Neural cell (in vitro differentiated cells): Measurements from ENCODE around the gene MYO1D. TPM values are rescaled to one million over a fixed set of nuclear protein-coding genes. Genes with fewer than 3 reads are reported as not detected.

ENCODE experiments used
- H2AFZ ChIP-seq: fragments of 200-600, 300-800 bp; sonication (generic), shearing (Covaris generic); 2 replicates; pipeline ENCODE4 v1.6.0; 2014; ENCODE audit warnings: low read depth, mild to moderate bottlenecking, antibody characterized with exemption, low read length, moderate library complexity
- H3F3A ChIP-seq: fragments of 200-600 bp; shearing (Covaris generic); 2 replicates; pipeline ENCODE4 v1.6.1; 2016; ENCODE audit warnings: mild to moderate bottlenecking, moderate library complexity, mixed read lengths, antibody characterized with exemption, low read length; ENCODE audit not compliant: insufficient read depth, poor library complexity, severe bottlenecking
- H3K27ac ChIP-seq: fragments of 200-600, 300-800 bp; sonication (generic), shearing (Covaris generic); 2 replicates; pipeline ENCODE4 v1.5.1; 2014; ENCODE audit warnings: mild to moderate bottlenecking, low read length, moderate library complexity
- H3K27me3 ChIP-seq: fragments of 300-800, 200-600 bp; sonication (generic), shearing (Covaris generic); 2 replicates; pipeline ENCODE4 v1.6.0; 2014; ENCODE audit warnings: mild to moderate bottlenecking, low read depth, low read length, moderate library complexity; ENCODE audit not compliant: insufficient read depth
- H3K36me3 ChIP-seq: fragments of 300-800, 200-600 bp; sonication (generic), shearing (Covaris generic); 2 replicates; pipeline ENCODE4 v1.5.1; 2014; ENCODE audit warnings: mild to moderate bottlenecking, antibody characterized with exemption, low read length, moderate library complexity; ENCODE audit not compliant: insufficient read depth
- H3K4me2 ChIP-seq: fragments of 300-800, 200-600 bp; sonication (generic), shearing (Covaris generic); 2 replicates; pipeline ENCODE4 v1.6.0; 2014; ENCODE audit warnings: mild to moderate bottlenecking, low read length
- H3K4me3 ChIP-seq: fragments of 300-800, 200-600 bp; sonication (generic), shearing (Covaris generic); 2 replicates; pipeline ENCODE4 v1.5.1; 2014; ENCODE audit warnings: mild to moderate bottlenecking, low read length, moderate library complexity
- H3K79me2 ChIP-seq: fragments of 200-600 bp; shearing (Covaris generic); replicated peaks from 2 replicates; pipeline ENCODE4 v1.6.0; 2014; ENCODE audit warnings: mild to moderate bottlenecking, low read length, moderate library complexity; ENCODE audit not compliant: insufficient read depth
- H3K9ac ChIP-seq: fragments of 300-800, 200-600 bp; sonication (generic), shearing (Covaris generic); 2 replicates; pipeline ENCODE4 v1.6.1; 2016; ENCODE audit warnings: mild to moderate bottlenecking, low read length, mixed read lengths
- H3K9me2 ChIP-seq: fragments of 200-600 bp; shearing (Covaris generic); 2 replicates; pipeline ENCODE4 v1.6.1; 2016; ENCODE audit warnings: mild to moderate bottlenecking, low read length, mixed read lengths; ENCODE audit not compliant: insufficient read depth
- H3K9me3 ChIP-seq: fragments of 200-600, 300-800 bp; sonication (generic), shearing (Covaris generic); 2 replicates; pipeline ENCODE4 v1.6.1; 2016; ENCODE audit warnings: mild to moderate bottlenecking, mixed run types, low read length, moderate library complexity, mixed read lengths
- H4K20me1 ChIP-seq: fragments of 200-600 bp; shearing (Covaris generic); 2 replicates; pipeline ENCODE4 v1.6.1; 2016; ENCODE audit warnings: mild to moderate bottlenecking, mixed run types; ENCODE audit not compliant: insufficient read depth
- EP300 ChIP-seq: fragments of 450-650 bp; conservative IDR thresholded peaks from 2 replicates; pipeline ENCODE4 v1.6.1; 2014; ENCODE audit warnings: antibody characterized with exemption, mild to moderate bottlenecking, moderate library complexity; ENCODE audit not compliant: poor library complexity, severe bottlenecking
- MXI1 ChIP-seq: fragments of 450-650 bp; conservative IDR thresholded peaks from 2 replicates; pipeline ENCODE4 v1.6.1; 2014; ENCODE audit warnings: antibody characterized with exemption, mild to moderate bottlenecking; ENCODE audit not compliant: poor library complexity, severe bottlenecking
- POLR2AphosphoS5 ChIP-seq: IDR thresholded peaks from 2 replicates; pipeline ENCODE4 v1.6.1; 2012
- RAD21 ChIP-seq: fragments of 450-650 bp; conservative IDR thresholded peaks from 2 replicates; pipeline ENCODE4 v1.6.1; 2014; ENCODE audit warnings: antibody characterized with exemption, mild to moderate bottlenecking, moderate library complexity
- polyA plus RNA-seq: library from polyadenylated mRNA; depleted of rRNA; stranded (reverse); fragments of >200 nt; gene quantifications from 2 replicates; pipeline ENCODE4 v1.2.3, GENCODE V29; 2014
- TF ChIP-seq, protein P1 (sequence below): fragments of 450-650 bp; IDR thresholded peaks from 2 replicates; pipeline ENCODE4 v1.5.1; 2014; ENCODE audit warnings: antibody characterized with exemption, mild to moderate bottlenecking, moderate library complexity; ENCODE audit not compliant: poor library complexity, severe bottlenecking

MYO1D gene
- polyA plus RNA-seq, 1 donor from 2014 or later: 10.7 TPM

DNA sequence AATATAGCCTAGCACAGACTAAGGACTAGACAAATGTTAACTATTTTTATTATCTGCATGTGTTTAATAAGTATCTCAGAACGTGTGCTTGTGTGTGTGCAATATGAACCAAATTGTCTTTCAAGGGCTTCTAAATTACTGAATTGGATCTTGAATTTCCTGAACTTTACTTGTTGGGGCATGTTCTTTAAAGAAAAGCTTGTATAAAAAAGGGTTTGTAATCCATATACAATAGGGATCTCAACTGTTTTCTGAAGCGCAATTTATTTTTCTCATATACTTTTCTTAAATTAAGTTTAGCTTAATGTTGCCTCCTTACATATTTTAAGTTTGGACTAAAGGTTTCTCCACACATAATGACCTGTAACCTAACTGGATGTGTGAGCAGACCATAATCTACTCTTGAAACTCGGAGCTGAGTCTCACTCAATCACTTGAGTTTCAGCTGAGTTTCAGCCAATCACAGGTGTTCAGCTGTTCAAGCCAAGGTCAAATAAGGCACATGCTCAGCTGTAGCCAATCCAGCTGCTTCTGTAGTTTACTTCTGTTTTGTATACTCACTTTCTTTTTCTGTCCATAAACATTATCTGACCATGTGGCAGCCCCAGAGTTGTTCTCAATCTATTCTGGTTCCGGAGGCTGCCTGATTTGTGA is 317.8 kb downstream of the MYO1D start:
- TF ChIP-seq, protein P1, sequence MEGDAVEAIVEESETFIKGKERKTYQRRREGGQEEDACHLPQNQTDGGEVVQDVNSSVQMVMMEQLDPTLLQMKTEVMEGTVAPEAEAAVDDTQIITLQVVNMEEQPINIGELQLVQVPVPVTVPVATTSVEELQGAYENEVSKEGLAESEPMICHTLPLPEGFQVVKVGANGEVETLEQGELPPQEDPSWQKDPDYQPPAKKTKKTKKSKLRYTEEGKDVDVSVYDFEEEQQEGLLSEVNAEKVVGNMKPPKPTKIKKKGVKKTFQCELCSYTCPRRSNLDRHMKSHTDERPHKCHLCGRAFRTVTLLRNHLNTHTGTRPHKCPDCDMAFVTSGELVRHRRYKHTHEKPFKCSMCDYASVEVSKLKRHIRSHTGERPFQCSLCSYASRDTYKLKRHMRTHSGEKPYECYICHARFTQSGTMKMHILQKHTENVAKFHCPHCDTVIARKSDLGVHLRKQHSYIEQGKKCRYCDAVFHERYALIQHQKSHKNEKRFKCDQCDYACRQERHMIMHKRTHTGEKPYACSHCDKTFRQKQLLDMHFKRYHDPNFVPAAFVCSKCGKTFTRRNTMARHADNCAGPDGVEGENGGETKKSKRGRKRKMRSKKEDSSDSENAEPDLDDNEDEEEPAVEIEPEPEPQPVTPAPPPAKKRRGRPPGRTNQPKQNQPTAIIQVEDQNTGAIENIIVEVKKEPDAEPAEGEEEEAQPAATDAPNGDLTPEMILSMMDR: no peak
- TF ChIP-seq MXI1 (no peak), RAD21 (no peak)
- no peaks in the 10 kb centered on the region for H3K79me2 ChIP-seq
- no peak overlapping the region for H3K4me2 ChIP-seq
- H3K9me3 ChIP-seq: no peaks in the 10 kb centered on the region
- H3K27ac ChIP-seq: no peak overlapping the region
- no peaks in the 10 kb centered on the region for H3K27me3 ChIP-seq
- H3F3A ChIP-seq: no peaks in the 10 kb centered on the region
- H3K9me2 ChIP-seq: no peaks in the 10 kb centered on the region
- H3K36me3 ChIP-seq: no peaks in the 10 kb centered on the region
- no peak overlapping the region for H3K9ac ChIP-seq
- no peaks in the 10 kb centered on the region for H4K20me1 ChIP-seq
- no peak overlapping the region for H3K4me3 ChIP-seq
- no peak overlapping the region for H2AFZ ChIP-seq

DNA sequence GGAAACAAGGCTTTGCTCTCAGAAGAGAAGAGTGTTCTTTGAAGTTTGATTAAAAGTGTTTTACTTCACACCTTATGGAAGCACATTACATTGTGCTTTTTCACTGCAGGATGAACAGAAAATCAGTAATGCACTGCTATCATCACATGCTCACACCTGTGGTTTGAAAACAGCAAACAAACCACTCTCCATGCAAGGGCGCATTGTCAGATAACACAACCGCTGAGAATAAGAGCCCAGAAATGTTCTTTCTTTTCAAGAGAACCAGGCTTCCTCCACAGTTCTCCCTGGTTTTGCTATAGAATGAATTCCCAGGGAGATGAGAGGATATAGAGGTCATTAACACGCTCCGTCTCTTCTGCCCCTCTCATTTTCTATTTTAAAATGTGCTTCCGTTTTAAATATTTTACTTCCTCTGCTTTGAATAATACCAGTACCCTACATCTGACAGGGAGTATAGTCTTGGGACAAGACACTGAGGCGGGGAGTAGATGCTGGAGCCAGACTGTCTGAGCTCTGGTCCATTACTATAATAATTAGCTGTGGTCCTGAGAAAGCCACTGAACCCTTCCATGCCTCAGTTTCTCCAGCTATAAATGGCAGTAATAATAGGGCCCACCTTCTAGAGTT is 318.5 kb downstream of the MYO1D start:
- peak; percentile 29 for TF ChIP-seq POLR2AphosphoS5
- TF ChIP-seq, protein P1: no peak
- Histone ChIP-seq H3K27me3 (no peaks in the 10 kb centered on the region), H3K9ac (no peak overlapping the region)

DNA sequence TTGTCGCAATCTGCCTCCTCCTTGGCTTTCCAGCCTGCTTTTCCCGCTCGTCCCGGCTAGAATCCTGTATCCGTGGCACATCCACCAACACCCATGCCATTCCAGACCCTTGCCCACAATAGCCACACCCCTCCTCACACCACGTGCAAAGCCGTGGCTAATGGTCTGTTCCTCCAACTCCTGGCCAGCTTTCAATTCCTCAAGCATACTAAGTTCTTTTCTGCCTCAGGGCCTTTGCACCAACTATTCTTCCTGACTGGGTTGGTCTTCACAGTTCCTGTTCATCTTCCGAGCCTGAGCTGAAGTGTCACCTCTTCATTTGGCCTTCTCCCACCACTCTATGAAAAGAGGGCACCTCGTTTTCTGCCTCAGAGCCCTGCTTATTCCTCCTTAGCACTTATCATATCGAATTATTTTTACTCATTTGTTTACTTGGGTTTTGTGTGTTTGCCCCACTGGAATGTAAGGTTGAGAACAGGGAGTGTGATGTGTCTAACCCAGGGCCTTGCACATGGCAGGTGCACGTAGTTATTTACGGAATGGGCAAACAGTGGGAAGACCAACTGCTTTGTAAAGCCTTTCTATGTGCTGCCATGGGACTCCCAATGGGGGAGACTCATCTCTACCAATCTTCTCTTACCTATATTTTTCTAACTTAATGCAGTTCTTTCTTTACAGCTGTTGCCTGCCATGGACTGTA is 321.2 kb downstream of the MYO1D start:
- H3K9ac ChIP-seq: no peak overlapping the region
- no peak overlapping the region for H2AFZ ChIP-seq
- no peak overlapping the region for H3K27ac ChIP-seq
- no peaks in the 10 kb centered on the region for H3K9me2 ChIP-seq
- H3K79me2 ChIP-seq: no peaks in the 10 kb centered on the region
- TF ChIP-seq EP300: no peak
- TF ChIP-seq, protein P1: no peak
- H3K9me3 ChIP-seq: no peaks in the 10 kb centered on the region
- no peak overlapping the region for H3K4me3 ChIP-seq
- no peaks in the 10 kb centered on the region for H3K36me3 ChIP-seq
- no peaks in the 10 kb centered on the region for H3F3A ChIP-seq
- H3K4me2 ChIP-seq: no peak overlapping the region
- H4K20me1 ChIP-seq: no peaks in the 10 kb centered on the region
- H3K27me3 ChIP-seq: no peaks in the 10 kb centered on the region

More for the DNA sequence above, 318.5 kb downstream of the MYO1D start:
- Histone ChIP-seq H3K27ac (peak overlapping the region; percentile 13), H2AFZ (no peak overlapping the region), H3F3A (no peaks in the 10 kb centered on the region), H3K9me2 (no peaks in the 10 kb centered on the region), H3K4me3 (no peak overlapping the region), H4K20me1 (no peaks in the 10 kb centered on the region), H3K9me3 (no peaks in the 10 kb centered on the region), H3K36me3 (no peaks in the 10 kb centered on the region), H3K79me2 (no peaks in the 10 kb centered on the region), H3K4me2 (no peak overlapping the region)
